Breast epithelium (tissue), 3 donors: ENCODE data around the gene TGFBRAP1.

Source experiments
- CTCF ChIP-seq, 3 donors: fragments of 450-650 bp; IDR thresholded peaks; one replicate each; pipeline ENCODE4 v1.5.1; 2016 to 2017; ENCODE audit warnings: antibody characterized with exemption in 3 of 3, mild to moderate bottlenecking in 3 of 3, moderate library complexity in 3 of 3
- POLR2A ChIP-seq: fragments of 450-650 bp; IDR thresholded peaks from one replicate; pipeline ENCODE4 v1.6.1; 2016; ENCODE audit warnings: antibody characterized with exemption, mild to moderate bottlenecking, moderate library complexity
- POLR2AphosphoS5 ChIP-seq, 3 donors: sonication (generic); formaldehyde crosslinking; IDR thresholded peaks; one replicate each; pipeline ENCODE4 v1.6.1; 2017; ENCODE audit warnings: antibody characterized with exemption in 3 of 3

GRCh38 chr2:105244451-105244850 is 85.1 kb downstream of the TGFBRAP1 start:
- TF ChIP-seq POLR2A = no peak
- no peak for TF ChIP-seq CTCF (IDR thresholded peaks at IDR 0.05)
- no peak for TF ChIP-seq POLR2AphosphoS5 (IDR thresholded peaks at IDR 0.05)
